Caco-2 (cell line): Measurements from ENCODE around the gene ZBTB21. TPM values are rescaled to one million over a fixed set of nuclear protein-coding genes. Genes with fewer than 3 reads are reported as not detected.
A peak's percentile ranks its signal among the peaks of the same experiment; 100 is the strongest.

ENCODE experiments used
- BruUV-seq: library from RNA; stranded (reverse); fragments of 400-500 nt; replicated peaks from 2 replicates; lab custom pipeline; 2021; lab: Mats Ljungman, UMichigan
- CTCF ChIA-PET: fragments of 300-600 bp; sonication (Branson Sonifier 250); formaldehyde crosslinking; loops from one replicate; lab custom pipeline; 2022; ENCODE audit warnings: antibody characterized with exemption; lab: Charles Lee
- POLR2A ChIA-PET: fragments of 300-600 bp; sonication (Branson Sonifier 250); formaldehyde crosslinking; loops from one replicate; lab custom pipeline; 2022; ENCODE audit warnings: antibody characterized with exemption; lab: Charles Lee
- DNase-seq, 2 experiments: peaks; one replicate each; pipeline versions ENCODE4 v3.0.0 to v3.0.0-alpha.2; 2020 to 2022
- H3K27me3 ChIP-seq: replicated peaks from 2 replicates; pipeline ENCODE4 v1.6.0; 2011; ENCODE audit warnings: low read length; ENCODE audit not compliant: control insufficient read depth, insufficient read depth
- H3K36me3 ChIP-seq: 2 replicates; pipeline ENCODE4 v1.5.1; 2011; ENCODE audit warnings: low read length; ENCODE audit not compliant: control insufficient read depth, insufficient read depth
- H3K4me1 ChIP-seq: fragments of 250-450 bp; sonication (Bioruptor Pico); 2 replicates; pipeline ENCODE4 v1.5.1; 2020; ENCODE audit warnings: mild to moderate bottlenecking
- H3K4me3 ChIP-seq: 2 replicates; pipeline ENCODE4 v1.5.1; 2011; ENCODE audit warnings: low read depth, mild to moderate bottlenecking, control low read depth, low read length
- H3K9me3 ChIP-seq: fragments of 250-450 bp; sonication (Bioruptor Pico); 2 replicates; pipeline ENCODE4 v1.5.1; 2020; ENCODE audit warnings: mild to moderate bottlenecking, moderate library complexity
- H3K27ac Mint-ChIP-seq: one replicate; pipeline ENCODE4 v1.8.0; 2022; ENCODE audit warnings: mixed read lengths; ENCODE audit not compliant: unreplicated experiment
- H3K27me3 Mint-ChIP-seq: one replicate; pipeline ENCODE4 v1.8.0; 2022; ENCODE audit warnings: mixed read lengths; ENCODE audit not compliant: insufficient read depth, unreplicated experiment
- H3K36me3 Mint-ChIP-seq: one replicate; pipeline ENCODE4 v1.8.0; 2022; ENCODE audit warnings: mild to moderate bottlenecking, mixed read lengths; ENCODE audit not compliant: insufficient read depth, unreplicated experiment
- H3K4me1 Mint-ChIP-seq: one replicate; pipeline ENCODE4 v1.8.0; 2022; ENCODE audit warnings: low read depth, mixed read lengths; ENCODE audit not compliant: unreplicated experiment
- H3K4me3 Mint-ChIP-seq: one replicate; pipeline ENCODE4 v1.8.0; 2022; ENCODE audit warnings: mild to moderate bottlenecking, moderate library complexity, mixed read lengths; ENCODE audit not compliant: unreplicated experiment
- H3K9me3 Mint-ChIP-seq: one replicate; pipeline ENCODE4 v1.8.0; 2022; ENCODE audit warnings: mixed read lengths; ENCODE audit not compliant: unreplicated experiment
- intact Hi-C: fragments of 100-400 bp; cut with micrococcal nuclease; formaldehyde crosslinking; loops from one replicate; pipeline ENCODE4 v1.10.0; 2022; ENCODE audit not compliant: unreplicated experiment
- total RNA-seq: library from RNA; stranded (reverse); gene quantifications from 2 replicates; pipeline ENCODE4 v1.2.3, GENCODE V29; 2022
- TF ChIP-seq, protein P1 (sequence below), 2 experiments: fragments of 200-600 bp in 1 of 2; IDR thresholded peaks; 1 replicate in 1 of 2; 2 replicates in 1 of 2; pipeline versions ENCODE4 v1.5.1 to v1.8.0; 2011 to 2022; ENCODE audit warnings: antibody characterized with exemption in 1 of 2, control low read depth in 1 of 2, inconsistent platforms in 1 of 2, low read depth in 1 of 2, low read length in 1 of 2, mild to moderate bottlenecking in 1 of 2, moderate library complexity in 1 of 2; ENCODE audit not compliant: insufficient read depth in 1 of 2, severe bottlenecking in 1 of 2, unreplicated experiment in 1 of 2

ZBTB21 gene
- total RNA-seq, 1 experiment from 2014 or later, result 21.4 TPM

DNA sequence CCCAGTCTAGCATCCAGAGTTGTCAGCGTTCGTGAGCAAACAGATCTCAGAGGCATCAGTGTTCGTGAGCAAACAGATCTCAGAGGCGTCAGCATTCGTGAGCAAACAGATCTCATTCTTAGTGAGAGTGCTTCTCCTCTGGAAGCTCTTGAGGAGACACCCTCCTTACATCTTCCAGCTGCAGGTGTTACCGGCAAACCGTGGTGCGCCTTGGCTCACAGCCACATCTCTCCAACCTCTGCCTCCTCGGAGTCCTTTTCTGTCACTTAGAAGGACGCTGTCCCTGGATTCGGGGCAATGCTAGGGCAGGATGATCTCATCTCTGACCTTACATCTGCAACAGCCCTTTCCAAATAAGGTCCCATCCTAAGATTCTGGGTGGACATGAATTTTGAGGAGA is 46.3 kb upstream of the ZBTB21 start:
- Histone ChIP-seq H3K4me1 (peaks cover 52% of the 10 kb centered on the region), H3K27me3 (no peaks in the 10 kb centered on the region), H3K36me3 (no peaks in the 10 kb centered on the region), H3K9me3 (no peaks in the 10 kb centered on the region), H3K4me3 (peak overlapping the region; percentile 30)
- TF ChIP-seq, protein P1, sequence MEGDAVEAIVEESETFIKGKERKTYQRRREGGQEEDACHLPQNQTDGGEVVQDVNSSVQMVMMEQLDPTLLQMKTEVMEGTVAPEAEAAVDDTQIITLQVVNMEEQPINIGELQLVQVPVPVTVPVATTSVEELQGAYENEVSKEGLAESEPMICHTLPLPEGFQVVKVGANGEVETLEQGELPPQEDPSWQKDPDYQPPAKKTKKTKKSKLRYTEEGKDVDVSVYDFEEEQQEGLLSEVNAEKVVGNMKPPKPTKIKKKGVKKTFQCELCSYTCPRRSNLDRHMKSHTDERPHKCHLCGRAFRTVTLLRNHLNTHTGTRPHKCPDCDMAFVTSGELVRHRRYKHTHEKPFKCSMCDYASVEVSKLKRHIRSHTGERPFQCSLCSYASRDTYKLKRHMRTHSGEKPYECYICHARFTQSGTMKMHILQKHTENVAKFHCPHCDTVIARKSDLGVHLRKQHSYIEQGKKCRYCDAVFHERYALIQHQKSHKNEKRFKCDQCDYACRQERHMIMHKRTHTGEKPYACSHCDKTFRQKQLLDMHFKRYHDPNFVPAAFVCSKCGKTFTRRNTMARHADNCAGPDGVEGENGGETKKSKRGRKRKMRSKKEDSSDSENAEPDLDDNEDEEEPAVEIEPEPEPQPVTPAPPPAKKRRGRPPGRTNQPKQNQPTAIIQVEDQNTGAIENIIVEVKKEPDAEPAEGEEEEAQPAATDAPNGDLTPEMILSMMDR (IDR thresholded peaks at IDR 0.05; ENCODE audit: insufficient read depth in 1 of 2, low read depth in 1 of 2, low read length in 1 of 2, severe bottlenecking in 1 of 2, unreplicated experiment in 1 of 2), result no peak
- H3K4me1 Mint-ChIP-seq, result peaks cover 26% of the 10 kb centered on the region
- peaks cover 9% of the 10 kb centered on the region for H3K36me3 Mint-ChIP-seq
- H3K4me3 Mint-ChIP-seq, result peak overlapping the region; percentile 70
- CTCF ChIA-PET, result no interaction called here
- peak overlapping the region; percentile 85 for H3K27ac Mint-ChIP-seq
- POLR2A ChIA-PET, result interaction anchor here (0.6 kb wide), 1 partner anchor 29 kb away, joined by 5 read pairs; no protein-coding TSS in a partner anchor
- no peaks in the 10 kb centered on the region for H3K9me3 Mint-ChIP-seq
- DNase-seq, result peak; percentile 45 to 54
- TSS peak; percentile 87 for BruUV-seq
- H3K27me3 Mint-ChIP-seq, result no peaks in the 10 kb centered on the region
- intact Hi-C loops, result loop anchor here (2.0 kb wide), 3 partner anchors 46 to 60 kb away; partner anchors contain the start of gene ZBTB21

DNA sequence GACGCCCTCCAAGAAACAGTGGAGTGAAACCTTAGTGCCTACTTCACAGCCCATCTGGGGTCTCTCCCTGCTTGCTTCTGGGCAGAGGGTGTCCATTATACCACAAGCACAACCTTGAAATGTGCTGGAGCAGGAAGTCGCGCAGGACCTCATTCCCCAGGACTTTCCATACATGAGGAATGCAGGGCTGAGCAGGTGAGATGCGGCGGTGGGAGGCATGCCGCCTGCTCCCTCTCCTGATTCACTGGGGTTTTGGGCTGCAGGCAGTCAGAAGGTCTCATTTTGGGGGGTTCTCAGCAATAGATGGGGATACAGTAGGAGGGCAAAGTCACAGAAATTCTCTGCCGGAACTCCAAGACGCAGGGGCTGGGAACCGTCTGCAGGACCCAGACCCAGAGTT is 45.3 kb upstream of the ZBTB21 start:
- intact Hi-C loops, result no loop called here
- TF ChIP-seq, protein P1 (IDR thresholded peaks at IDR 0.05; ENCODE audit: insufficient read depth in 1 of 2, low read depth in 1 of 2, low read length in 1 of 2, severe bottlenecking in 1 of 2, unreplicated experiment in 1 of 2), result no peak
- H3K27ac Mint-ChIP-seq, result peak overlapping the region; percentile 85
- no peaks in the 10 kb centered on the region for H3K36me3 ChIP-seq
- peak overlapping the region; percentile 23 for H3K4me3 Mint-ChIP-seq
- ChIA-PET CTCF (no interaction called here), POLR2A (no interaction called here)
- H3K27me3 Mint-ChIP-seq, result no peaks in the 10 kb centered on the region
- peaks cover 20% of the 10 kb centered on the region for H3K4me1 Mint-ChIP-seq
- no TSS peak for BruUV-seq
- H3K27me3 ChIP-seq, result no peaks in the 10 kb centered on the region
- DNase-seq, result no peak
- H3K36me3 Mint-ChIP-seq, result peaks cover 9% of the 10 kb centered on the region
- H3K4me3 ChIP-seq, result no peak overlapping the region
- no peaks in the 10 kb centered on the region for H3K9me3 Mint-ChIP-seq
- H3K9me3 ChIP-seq, result no peaks in the 10 kb centered on the region
- peaks cover 47% of the 10 kb centered on the region for H3K4me1 ChIP-seq

DNA sequence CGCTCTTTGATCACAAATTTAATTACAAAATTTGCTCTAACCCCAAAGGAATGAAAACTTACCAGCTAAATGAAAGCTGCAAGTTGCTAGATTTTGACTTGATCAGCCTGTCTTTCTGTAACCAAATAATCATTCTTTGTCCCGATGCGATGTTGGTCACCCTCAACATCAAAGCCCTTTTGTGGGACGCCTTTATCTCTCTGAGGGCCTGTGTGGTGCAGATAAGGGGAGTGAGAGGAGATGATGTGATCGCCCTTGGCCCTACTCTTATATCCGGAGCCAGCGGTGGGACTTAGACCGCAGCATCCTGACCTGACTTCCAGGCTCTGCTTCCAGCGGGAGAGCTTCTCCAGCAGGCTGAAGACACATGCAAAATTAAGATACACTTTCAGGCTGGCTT is 41.6 kb upstream of the ZBTB21 start:
- Histone ChIP-seq H3K36me3 (no peaks in the 10 kb centered on the region), H3K9me3 (no peaks in the 10 kb centered on the region), H3K27me3 (no peaks in the 10 kb centered on the region), H3K4me3 (no peak overlapping the region), H3K4me1 (peaks cover 16% of the 10 kb centered on the region)
- ChIA-PET POLR2A (no interaction called here), CTCF (no interaction called here)
- H3K4me1 Mint-ChIP-seq, result peaks cover 9% of the 10 kb centered on the region
- no peaks in the 10 kb centered on the region for H3K27me3 Mint-ChIP-seq
- BruUV-seq, result no TSS peak
- H3K36me3 Mint-ChIP-seq, result peaks cover 11% of the 10 kb centered on the region
- intact Hi-C loops, result no loop called here
- H3K27ac Mint-ChIP-seq, result no peak overlapping the region
- TF ChIP-seq, protein P1 (IDR thresholded peaks at IDR 0.05; ENCODE audit: insufficient read depth in 1 of 2, low read depth in 1 of 2, low read length in 1 of 2, severe bottlenecking in 1 of 2, unreplicated experiment in 1 of 2), result no peak
- no peaks in the 10 kb centered on the region for H3K9me3 Mint-ChIP-seq
- no peak for DNase-seq
- H3K4me3 Mint-ChIP-seq, result no peak overlapping the region
